GM19240 (cell line): ENCODE data around the gene ASTN2.

Experiments
- DNase-seq: peaks from one replicate; pipeline ENCODE4 v3.0.0; 2011; ENCODE audit warnings: low spot score; ENCODE audit not compliant: insufficient read length

ASTN2 gene

GRCh38 chr9:116394894-116395698 is 1019.8 kb downstream of the ASTN2 start:
- no peak for DNase-seq

- DNase-seq = no peak
Observed at GRCh38 chr9:116394070-116394469, 1020.8 kb downstream of the ASTN2 start.

GRCh38 chr9:116393198-116393597 is 1021.7 kb downstream of the ASTN2 start:
- no peak for DNase-seq

- no peak for DNase-seq
Observed at GRCh38 chr9:116391306-116391900, 1023.5 kb downstream of the ASTN2 start.

- peak; percentile 8 for DNase-seq
Observed at GRCh38 chr9:116390303-116391228, 1024.3 kb downstream of the ASTN2 start.

DNA sequence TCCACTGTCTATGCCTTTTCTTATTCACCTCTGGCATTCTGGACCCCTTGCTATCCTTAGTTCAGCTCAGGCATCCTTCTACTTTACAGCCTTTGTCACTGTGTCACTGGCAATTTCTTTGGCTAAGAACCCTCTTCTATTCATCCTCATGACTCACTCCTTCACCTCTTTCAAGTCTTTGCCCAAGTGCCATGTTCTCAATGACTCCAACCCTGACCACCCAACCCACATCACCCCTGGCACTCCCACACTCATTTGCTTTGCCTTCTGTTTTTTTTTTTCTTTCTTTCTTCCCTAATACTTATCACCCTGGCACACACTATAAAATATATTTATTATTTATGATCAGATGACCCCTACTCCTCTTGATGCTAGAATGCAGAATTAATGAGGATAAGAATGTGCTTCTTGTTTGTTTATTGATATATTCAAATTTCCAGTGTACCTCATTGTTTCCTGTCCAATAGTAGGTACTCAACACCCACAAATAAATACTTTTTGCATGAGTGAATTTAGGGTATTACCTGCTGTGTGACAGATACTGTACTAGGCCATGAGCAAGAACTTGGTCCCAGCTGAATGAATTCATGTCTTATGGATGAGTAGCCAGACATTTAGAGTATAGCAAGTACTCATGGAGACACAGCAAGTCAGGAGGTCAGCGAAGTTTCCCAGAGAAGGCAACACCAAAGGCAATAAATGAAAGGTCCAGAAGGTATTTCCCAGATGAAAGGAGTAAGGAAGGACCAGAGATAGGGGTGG is 1025.1 kb downstream of the ASTN2 start:
- DNase-seq = no peak

- DNase-seq = no peak
Observed at GRCh38 chr9:116387934-116388698, 1026.7 kb downstream of the ASTN2 start.

DNA sequence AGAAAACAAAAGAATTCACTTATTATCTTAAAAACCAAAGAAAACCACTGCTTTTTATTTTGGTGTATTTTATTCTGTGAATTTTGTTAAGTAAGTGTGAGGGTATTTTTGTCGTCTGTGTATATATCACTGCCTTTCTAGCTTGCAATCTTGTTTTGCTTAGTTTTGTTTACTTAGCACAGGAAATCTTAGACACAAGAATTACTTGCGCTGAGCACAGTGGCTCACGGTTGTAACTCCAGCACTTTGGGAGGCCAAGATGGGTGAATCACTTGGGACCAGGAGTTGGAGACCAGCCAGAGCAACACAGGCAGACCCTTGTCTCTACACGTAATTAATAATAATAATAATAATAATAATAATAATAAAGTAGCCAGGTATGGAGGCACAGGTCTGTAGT is 1030.9 kb downstream of the ASTN2 start:
- DNase-seq = no peak

- DNase-seq = no peak
Observed at GRCh38 chr9:116383133-116383532, 1031.7 kb downstream of the ASTN2 start.

- no peak for DNase-seq
Observed at GRCh38 chr9:116382053-116382452, 1032.8 kb downstream of the ASTN2 start.

DNA sequence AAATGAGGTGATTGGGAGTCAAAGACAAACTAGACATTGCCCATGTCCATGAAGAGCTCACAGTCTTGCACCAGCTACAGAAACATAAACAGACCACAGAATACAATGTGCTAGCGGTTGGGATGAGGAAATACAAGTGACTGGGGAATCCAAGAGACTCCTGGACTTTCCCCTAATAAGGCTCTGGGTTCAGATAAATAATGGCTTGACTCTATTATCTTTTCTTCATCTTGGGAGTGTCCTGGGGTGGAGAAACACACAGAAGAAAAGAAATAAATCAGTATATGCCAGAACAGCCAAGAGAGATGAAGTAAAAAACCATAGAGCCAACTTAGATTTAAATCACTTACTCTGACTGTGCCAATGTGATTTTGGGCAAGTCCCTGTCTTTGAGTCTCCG is 1033.5 kb downstream of the ASTN2 start:
- no peak for DNase-seq

DNA sequence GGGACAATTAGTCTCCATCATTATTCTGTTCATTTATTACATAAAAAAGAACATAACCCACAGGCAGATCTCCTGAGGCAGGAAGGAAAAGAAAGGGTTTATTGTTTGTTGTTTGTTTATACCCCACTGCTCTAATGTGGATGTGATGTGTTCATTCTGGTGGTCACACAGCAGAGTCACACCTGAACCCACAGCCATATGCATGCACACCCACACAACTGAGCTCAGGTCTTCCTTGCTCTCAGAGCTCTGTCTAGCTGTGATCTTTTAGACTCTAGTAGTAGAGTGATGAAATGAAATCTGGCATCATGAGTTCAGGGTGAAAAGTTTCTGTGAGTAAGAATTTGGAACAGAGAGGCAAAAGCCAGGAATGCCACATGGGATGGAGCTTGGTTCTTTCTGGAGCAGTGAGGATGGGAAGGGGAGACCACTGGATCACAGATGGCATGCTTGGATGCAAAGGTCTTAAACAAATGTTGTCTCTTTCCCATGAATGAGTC is 1034.3 kb downstream of the ASTN2 start:
- no peak for DNase-seq

DNA sequence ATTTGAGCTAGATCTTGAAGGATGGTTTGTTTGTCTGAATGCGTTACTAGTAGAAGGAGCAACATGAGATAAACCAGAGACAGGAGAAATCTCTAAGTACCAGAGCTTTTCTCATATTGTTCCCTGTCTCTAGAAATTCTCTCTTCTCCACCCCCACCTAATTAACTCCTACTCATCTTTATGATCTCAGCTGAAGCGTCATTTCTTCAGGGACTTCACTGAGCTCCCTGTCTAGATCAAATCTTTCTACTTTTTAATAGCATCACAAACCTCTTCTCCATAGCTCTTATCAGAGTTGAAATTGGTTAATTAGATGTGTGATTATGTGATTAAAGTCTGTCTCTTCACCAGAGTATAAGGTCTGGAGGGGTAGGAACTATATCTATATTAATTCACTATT is 1035.0 kb downstream of the ASTN2 start:
- DNase-seq = no peak

DNA sequence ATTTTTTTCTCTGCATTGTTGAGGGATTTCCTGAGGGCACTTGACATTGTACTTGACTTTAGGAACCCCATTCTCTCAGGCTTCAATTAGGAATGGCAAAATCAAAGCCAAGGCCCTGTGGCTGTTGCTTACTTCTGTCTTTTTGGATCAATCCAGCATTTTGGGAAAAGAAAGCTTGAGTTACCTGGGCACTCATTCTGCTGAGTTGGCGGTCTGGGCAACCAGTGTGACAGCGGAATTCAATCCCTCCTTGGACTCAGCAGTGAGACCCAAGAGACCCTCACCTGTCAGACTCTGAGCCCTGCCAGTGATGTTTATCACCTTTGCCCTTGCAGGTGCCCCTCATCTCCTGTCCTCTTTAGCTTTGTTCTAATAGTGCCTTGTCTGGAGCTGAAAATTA is 1036.0 kb downstream of the ASTN2 start:
- DNase-seq = no peak

DNA sequence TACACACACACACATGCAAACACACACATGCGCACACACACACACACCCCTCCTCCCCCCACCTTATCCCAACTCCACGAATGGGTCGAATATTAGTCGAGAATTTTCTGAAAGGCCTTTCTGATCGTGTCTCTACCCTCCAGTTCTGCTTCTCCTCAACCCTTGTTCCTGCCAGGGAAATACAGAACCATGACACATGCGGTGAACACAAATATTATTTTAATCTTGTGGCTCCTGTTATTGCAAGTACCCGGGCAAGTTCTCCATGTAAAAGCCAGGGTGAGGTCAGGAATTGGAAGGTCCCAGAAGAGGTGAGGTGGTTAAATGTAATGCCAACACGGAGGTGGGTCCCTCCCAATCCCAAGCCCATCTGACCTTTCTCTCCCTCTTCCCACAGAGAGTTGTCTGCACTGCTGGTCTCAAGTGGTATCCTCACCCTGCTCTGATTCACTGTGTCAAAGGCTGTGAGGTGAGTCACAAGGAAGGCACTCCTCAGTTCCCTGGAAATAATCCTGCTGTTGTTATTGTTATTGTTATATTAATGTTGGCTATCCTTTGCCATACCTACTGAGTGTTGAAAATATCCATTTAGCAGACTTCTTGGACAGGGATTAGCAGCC is 1037.6 kb downstream of the ASTN2 start:
- no peak for DNase-seq
